ENCODE results near the gene HERC2. TPM values are rescaled to one million over a fixed set of nuclear protein-coding genes. Genes with fewer than 3 reads are reported as not detected.

HERC2 gene
- total and polyA plus RNA-seq, 2 of the 8 experiments (the other 6 are each of a cell fraction or from before 2014, with no cell fraction given) = 83.0 to 88.7 TPM

DNA sequence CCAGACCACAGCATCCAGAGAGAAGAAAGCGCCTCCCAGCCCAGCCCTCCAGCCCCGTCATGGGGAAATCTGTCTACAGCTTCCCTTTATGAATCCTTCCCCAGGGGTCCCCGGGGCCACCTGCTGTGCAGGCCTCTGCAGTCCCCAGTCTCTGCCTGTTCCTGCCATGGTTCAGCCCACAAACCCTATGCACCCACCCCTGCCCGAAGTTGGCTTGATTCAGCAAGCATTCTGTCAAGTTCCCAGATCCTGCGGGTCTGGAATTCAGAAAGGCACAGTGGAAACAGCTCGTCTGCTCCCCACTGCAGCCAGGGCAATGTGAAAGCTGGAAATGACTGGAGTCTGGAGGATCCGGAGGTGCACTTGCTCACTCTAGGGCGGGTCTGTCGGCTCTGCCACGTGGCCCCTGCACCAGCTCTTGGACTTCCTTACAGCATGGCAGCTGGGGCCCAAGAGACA is 220.0 kb downstream of the HERC2 start:
- POLR2A ChIA-PET (ENCODE audit: partially characterized antibody) = no interaction called here

More for the DNA sequence above, 220.0 kb downstream of the HERC2 start:
- TF ChIP-seq E2F6 (IDR thresholded peaks at IDR 0.05) = no peak
- TF ChIP-seq JUND (IDR thresholded peaks at IDR 0.05; ENCODE audit: low read length) = no peak
- DNase-seq (ENCODE audit: low read depth in 1 of 2, low spot score in 2 of 2) = no peak
- Histone ChIP-seq H2BK15ac (ENCODE audit: low read length) (no peak overlapping the region), H4K8ac (ENCODE audit: extremely low read depth, insufficient read depth, low read length) (no peak overlapping the region; the same call in 1 of the 2 replicates), H3K9me3 (ENCODE audit: insufficient read depth in 2 of 2, low read depth in 1 of 2, low read length in 1 of 2) (no peaks in the 10 kb centered on the region), H3K56ac (replicated peaks; ENCODE audit: insufficient read length, low read depth, low read length) (no peak overlapping the region), H4K5ac (ENCODE audit: insufficient read length, low read depth, low read length) (no peak overlapping the region), H3K23ac (ENCODE audit: insufficient read length) (no peak overlapping the region), H3K18ac (ENCODE audit: extremely low read depth, low read length) (no peak overlapping the region), H3K27ac (ENCODE audit: low read depth, low read length) (no peak overlapping the region), H3K4ac (replicated peaks; ENCODE audit: insufficient read length, low read depth, low read length) (no peak overlapping the region), H2BK20ac (ENCODE audit: low read length) (no peak overlapping the region), H2BK12ac (ENCODE audit: low read depth, low read length) (no peak overlapping the region), H4K20me1 (replicated peaks in 1 of 2; ENCODE audit: control insufficient read depth in 1 of 2, insufficient read depth in 2 of 2, low read length in 2 of 2) (peaks cover 0 to 33% of the 10 kb centered on the region in 2 experiments), H4K91ac (replicated peaks; ENCODE audit: insufficient read length, low read length) (no peak overlapping the region), H3K14ac (ENCODE audit: insufficient read length) (no peak overlapping the region), H3K4me3 (ENCODE audit: extremely low read depth in 1 of 4, insufficient read depth in 2 of 4, low read depth in 3 of 4, low read length in 4 of 4) (no peak overlapping the region), H2AFZ (ENCODE audit: low read length) (no peak overlapping the region), H3K23me2 (ENCODE audit: low read depth, low read length) (peaks cover 38% of the 10 kb centered on the region), H2BK5ac (ENCODE audit: low read depth, low read length) (no peak overlapping the region), H3K27me3 (replicated peaks in 1 of 4; ENCODE audit: control insufficient read depth in 3 of 4, extremely low read depth in 1 of 4, insufficient read depth in 3 of 4, low read length in 3 of 4) (peaks cover 29 to 67% (median 55%) of the 10 kb centered on the region in 4 experiments), H2BK120ac (replicated peaks; ENCODE audit: low read depth, low read length) (no peak overlapping the region), H3K4me1 (replicated peaks in 1 of 4; ENCODE audit: control insufficient read depth in 3 of 4, insufficient read depth in 4 of 4, low read length in 3 of 4) (peaks cover 0 to 17% (median 9%) of the 10 kb centered on the region in 4 experiments; a peak in 5 of 7 replicates), H3K79me1 (ENCODE audit: low read depth, low read length) (no peaks in the 10 kb centered on the region; the same call in none of the 2 replicates), H3K4me2 (ENCODE audit: insufficient read depth in 1 of 2, low read depth in 2 of 2, low read length in 2 of 2) (no peak overlapping the region), H2AK5ac (ENCODE audit: low read depth, low read length) (no peak overlapping the region), H3K36me3 (ENCODE audit: control insufficient read depth in 2 of 4, insufficient read depth in 4 of 4, low read length in 3 of 4) (peaks cover 0 to 6% (median 0%) of the 10 kb centered on the region in 4 experiments; a peak in 1 of 8 replicates), H3K9ac (replicated peaks in 1 of 4; ENCODE audit: extremely low read depth in 1 of 4, low read depth in 3 of 4, low read length in 3 of 4) (no peak overlapping the region), H3K79me2 (ENCODE audit: control insufficient read depth in 1 of 2, insufficient read depth in 2 of 2, low read length in 2 of 2) (no peaks in the 10 kb centered on the region)
- no peak for FAIRE-seq
- WGBS, 2 experiments (ENCODE audit: extremely low coverage in 1 of 2, insufficient coverage in 1 of 2, insufficient read length in 1 of 2, insufficient replicate concordance in 2 of 2, low coverage in 1 of 2, low lambda C conversion rate in 2 of 2, missing lambda C conversion rate in 1 of 2) = 76% methylated on average over 10 of the region's 10 CpGs; no CpG with 5 or more reads in 1 of the 2 experiments
- CTCF ChIA-PET (ENCODE audit: partially characterized antibody) = interaction anchor here (1.5 kb wide), 1 partner anchor 22 kb away, joined by 3 read pairs; no protein-coding TSS in a partner anchor
